ENCODE results near the gene SH3D19. TPM values are rescaled to one million over a fixed set of nuclear protein-coding genes. Genes with fewer than 3 reads are reported as not detected.

The SH3D19 gene
- total RNA-seq, 6 donors from 2014 or later, result 91.2 to 225 (median 103) TPM

GRCh38 chr4:151095142-151095541 lies 230.3 kb downstream of the SH3D19 start:
- H3K4me1 ChIP-seq, result peaks cover 4 to 8% (median 6%) of the 10 kb centered on the region in 4 donors
- H3K4me3 ChIP-seq, result no peak overlapping the region
- 93 to 96% methylated on average over 3 of the region's 3 CpGs for WGBS, 2 donors
- no peaks in the 10 kb centered on the region for H3K27me3 ChIP-seq
- no peak for DNase-seq
- no peak for TF ChIP-seq CTCF (IDR thresholded peaks at IDR 0.05)
- no peak for TF ChIP-seq POLR2AphosphoS5 (IDR thresholded peaks at IDR 0.05)
- TF ChIP-seq POLR2A (IDR thresholded peaks at IDR 0.05), result no peak
- TF ChIP-seq EP300 (IDR thresholded peaks at IDR 0.05), result no peak
- ATAC-seq (ENCODE audit: low FRiP score in 2 of 2), result no peak
- no peaks in the 10 kb centered on the region for H3K9me3 ChIP-seq
- H3K36me3 ChIP-seq, result no peaks in the 10 kb centered on the region
- H3K27ac ChIP-seq, result no peak overlapping the region

GRCh38 chr4:151094290-151094751 lies 231.1 kb downstream of the SH3D19 start:
- Histone ChIP-seq H3K9me3 (no peaks in the 10 kb centered on the region), H3K27me3 (no peaks in the 10 kb centered on the region), H3K4me1 (peaks cover 4 to 8% (median 5%) of the 10 kb centered on the region in 4 donors), H3K27ac (no peak overlapping the region), H3K36me3 (no peaks in the 10 kb centered on the region), H3K4me3 (no peak overlapping the region)
- 78 to 93% methylated on average over 2 of the region's 2 CpGs for WGBS, 2 donors
- TF ChIP-seq CTCF (IDR thresholded peaks at IDR 0.05), result no peak
- TF ChIP-seq POLR2A (IDR thresholded peaks at IDR 0.05), result no peak
- no peak for TF ChIP-seq POLR2AphosphoS5 (IDR thresholded peaks at IDR 0.05)
- TF ChIP-seq EP300 (IDR thresholded peaks at IDR 0.05), result no peak
- DNase-seq, result no peak
- ATAC-seq (ENCODE audit: low FRiP score in 2 of 2), result no peak

- no peak overlapping the region for H3K27ac ChIP-seq
- ATAC-seq (ENCODE audit: low FRiP score in 2 of 2) (no peak), DNase-seq (no peak)
- WGBS, 2 donors, result 64 to 67% methylated on average over 3 of the region's 3 CpGs
- H3K9me3 ChIP-seq, result no peaks in the 10 kb centered on the region
- no peaks in the 10 kb centered on the region for H3K4me1 ChIP-seq
- TF ChIP-seq EP300 (IDR thresholded peaks at IDR 0.05) (no peak), POLR2A (IDR thresholded peaks at IDR 0.05) (no peak), CTCF (IDR thresholded peaks at IDR 0.05) (no peak), POLR2AphosphoS5 (IDR thresholded peaks at IDR 0.05) (no peak)
- no peaks in the 10 kb centered on the region for H3K27me3 ChIP-seq
- no peak overlapping the region for H3K4me3 ChIP-seq
- no peaks in the 10 kb centered on the region for H3K36me3 ChIP-seq
Observed at GRCh38 chr4:151093203-151093602, 232.2 kb downstream of the SH3D19 start.

GRCh38 chr4:151092488-151092887 lies 232.9 kb downstream of the SH3D19 start:
- Histone ChIP-seq H3K27me3 (no peaks in the 10 kb centered on the region), H3K4me3 (no peak overlapping the region), H3K27ac (no peak overlapping the region), H3K4me1 (no peaks in the 10 kb centered on the region), H3K36me3 (no peaks in the 10 kb centered on the region), H3K9me3 (no peaks in the 10 kb centered on the region)
- WGBS, 2 donors, result 83 to 87% methylated on average over 3 of the region's 3 CpGs
- DNase-seq, result no peak
- TF ChIP-seq EP300 (IDR thresholded peaks at IDR 0.05) (no peak), POLR2A (IDR thresholded peaks at IDR 0.05) (no peak), CTCF (IDR thresholded peaks at IDR 0.05) (no peak), POLR2AphosphoS5 (IDR thresholded peaks at IDR 0.05) (no peak)
- no peak for ATAC-seq (ENCODE audit: low FRiP score in 2 of 2)

- no peak for DNase-seq
- TF ChIP-seq CTCF (IDR thresholded peaks at IDR 0.05), result no peak
- no peak for TF ChIP-seq POLR2AphosphoS5 (IDR thresholded peaks at IDR 0.05)
- no peak for TF ChIP-seq EP300 (IDR thresholded peaks at IDR 0.05)
- TF ChIP-seq POLR2A (IDR thresholded peaks at IDR 0.05), result no peak
- ATAC-seq (ENCODE audit: low FRiP score in 2 of 2), result no peak
Observed at GRCh38 chr4:151091047-151091446, 234.4 kb downstream of the SH3D19 start.

More at GRCh38 chr4:151091047-151091446, 234.4 kb downstream of the SH3D19 start:
- H3K27ac ChIP-seq, result no peak overlapping the region
- H3K9me3 ChIP-seq, result no peaks in the 10 kb centered on the region
- H3K27me3 ChIP-seq, result no peaks in the 10 kb centered on the region
- no peak overlapping the region for H3K4me3 ChIP-seq
- no peaks in the 10 kb centered on the region for H3K36me3 ChIP-seq
- 83 to 94% methylated on average over 2 of the region's 2 CpGs for WGBS, 2 donors
- H3K4me1 ChIP-seq, result no peaks in the 10 kb centered on the region
